GM12892 (cell line): ENCODE results near the gene UBE2H.

Source experiments
- POLR2A ChIP-seq: IDR thresholded peaks from 2 replicates; pipeline ENCODE4 v1.6.1; 2011; ENCODE audit warnings: low read depth, low read length, control low read depth
- POLR2AphosphoS5 ChIP-seq: IDR thresholded peaks from 2 replicates; pipeline ENCODE4 v1.6.1; 2011; ENCODE audit warnings: low read depth, low read length, control low read depth
- TAF1 ChIP-seq: IDR thresholded peaks from 2 replicates; pipeline ENCODE4 v1.6.1; 2011; ENCODE audit warnings: low read depth, mild to moderate bottlenecking, control low read depth, low read length, borderline replicate concordance

DNA sequence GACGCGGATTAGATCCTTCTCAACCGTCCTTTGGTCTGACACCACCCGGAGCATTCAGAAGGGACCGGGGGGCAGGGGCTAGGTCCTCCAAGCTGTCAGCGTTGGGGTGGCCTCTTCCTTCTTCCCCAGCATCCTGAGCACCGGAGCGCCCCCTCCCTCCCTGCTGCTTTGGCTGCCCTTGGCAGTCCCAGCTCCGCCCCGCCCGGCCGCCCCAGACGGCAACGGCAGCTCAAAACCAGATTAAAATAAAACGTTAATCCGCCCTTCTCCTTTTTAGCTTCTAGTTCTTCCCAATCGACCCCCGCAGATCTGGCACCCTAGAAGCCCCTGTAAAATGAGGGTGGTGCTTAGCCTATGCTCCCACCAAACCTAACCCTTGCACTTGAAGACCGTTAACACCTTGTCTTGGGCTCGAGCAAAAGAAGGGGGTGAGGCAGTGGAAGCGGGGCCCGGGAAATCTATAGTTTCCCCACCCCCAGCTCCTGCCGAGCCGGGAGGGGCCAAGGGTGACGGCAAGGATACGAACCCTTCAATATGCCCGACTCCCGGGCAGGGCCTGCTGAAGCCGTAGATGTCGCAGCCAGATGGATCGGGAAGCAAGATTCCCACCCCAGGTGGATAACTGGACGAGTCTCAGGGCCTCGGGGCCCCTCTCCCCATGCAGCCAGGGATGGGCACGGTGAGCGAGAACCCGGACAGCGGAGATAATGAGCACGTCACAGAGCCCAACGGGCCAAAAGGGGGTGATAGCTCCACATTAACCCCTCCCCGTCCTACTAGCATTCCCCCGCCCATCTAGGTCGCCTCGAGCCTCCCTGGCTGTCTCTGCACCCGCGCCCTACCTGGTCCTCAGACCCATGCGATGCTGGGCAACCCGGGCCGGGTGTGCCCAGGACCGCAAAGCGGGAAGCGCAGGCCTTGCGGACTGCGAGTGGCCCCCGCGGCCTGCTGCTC, 171.5 kb downstream of the UBE2H start:
- TF ChIP-seq POLR2A (no peak), POLR2AphosphoS5 (no peak), TAF1 (no peak)
